IMR-90 (cell line): ENCODE measurements around the gene TTLL12. TPM values are rescaled to one million over a fixed set of nuclear protein-coding genes. Genes with fewer than 3 reads are reported as not detected.

Source experiments
- ATAC-seq: fragments of 200-7000 bp; cut with Tn5 transposase; 2 replicates; pipeline ENCODE4 v1.9.1; 2020; ENCODE audit warnings: low read depth, mild to moderate bottlenecking, moderate library complexity
- BruUV-seq: library from RNA; stranded (reverse); fragments of 400-500 nt; replicated peaks from 2 replicates; lab custom pipeline; 2021; lab: Mats Ljungman, UMichigan
- CTCF ChIA-PET: fragments of 300-600 bp; formaldehyde crosslinking; extraction: SDS; loops from one replicate; lab custom pipeline; 2021; ENCODE audit warnings: antibody characterized with exemption; lab: Yijun Ruan, JAX
- POLR2A ChIA-PET: fragments of 300-600 bp; sonication (Branson Sonifier 250); formaldehyde crosslinking; loops from one replicate; lab custom pipeline; 2022; ENCODE audit warnings: antibody characterized with exemption; ENCODE audit not compliant: unreplicated experiment; lab: Charles Lee
- DNase-seq: peaks from one replicate; pipeline ENCODE4 v3.0.0; 2013
- H2AFZ ChIP-seq: replicated peaks from 2 replicates; pipeline ENCODE3; 2013; ENCODE audit warnings: low read length, mild to moderate bottlenecking; ENCODE audit not compliant: poor library complexity
- H2AK5ac ChIP-seq: 2 replicates; pipeline ENCODE4 v1.6.1; 2013; ENCODE audit warnings: low read depth, low read length, inconsistent platforms
- H2AK9ac ChIP-seq: replicated peaks from 2 replicates; pipeline ENCODE3; 2013; ENCODE audit warnings: mild to moderate bottlenecking, low read depth, low read length, moderate library complexity; ENCODE audit not compliant: poor library complexity
- H2BK120ac ChIP-seq: 2 replicates; pipeline ENCODE4 v1.6.1; 2013; ENCODE audit warnings: low read depth, low read length, inconsistent platforms
- H2BK15ac ChIP-seq: 3 replicates; pipeline ENCODE4 v1.6.1; 2013; ENCODE audit warnings: low read depth, low read length, inconsistent platforms
- H2BK20ac ChIP-seq: 2 replicates; pipeline ENCODE4 v1.6.1; 2013; ENCODE audit warnings: low read depth, mild to moderate bottlenecking, inconsistent platforms, low read length, moderate library complexity
- H2BK5ac ChIP-seq: 2 replicates; pipeline ENCODE4 v1.6.1; 2013; ENCODE audit warnings: mild to moderate bottlenecking, low read depth, low read length, inconsistent platforms; ENCODE audit not compliant: poor library complexity, severe bottlenecking
- H3K14ac ChIP-seq: replicated peaks from 2 replicates; pipeline ENCODE4 v1.6.1; 2013; ENCODE audit warnings: low read depth, low read length, inconsistent platforms
- H3K18ac ChIP-seq: 2 replicates; pipeline ENCODE4 v1.6.1; 2013; ENCODE audit warnings: low read depth, low read length, control low read depth
- H3K23ac ChIP-seq: 2 replicates; pipeline ENCODE4 v1.6.1; 2013; ENCODE audit warnings: low read depth, low read length, inconsistent platforms
- H3K27ac ChIP-seq: 2 replicates; pipeline ENCODE4 v1.5.1; 2013; ENCODE audit warnings: mild to moderate bottlenecking, control low read depth, low read length; ENCODE audit not compliant: insufficient read depth
- H3K27me3 ChIP-seq: 2 replicates; pipeline ENCODE4 v1.6.1; 2013; ENCODE audit warnings: low read length; ENCODE audit not compliant: control insufficient read depth, insufficient read depth
- H3K36me3 ChIP-seq: 2 replicates; pipeline ENCODE4 v1.6.1; 2013; ENCODE audit warnings: low read length, mixed read lengths; ENCODE audit not compliant: control insufficient read depth, insufficient read depth
- H3K4ac ChIP-seq: 2 replicates; pipeline ENCODE4 v1.6.1; 2013; ENCODE audit warnings: low read depth, low read length, inconsistent platforms
- H3K4me1 ChIP-seq: 2 replicates; pipeline ENCODE4 v1.6.1; 2013; ENCODE audit warnings: low read length, mixed read lengths; ENCODE audit not compliant: control insufficient read depth, insufficient read depth
- H3K4me2 ChIP-seq: 2 replicates; pipeline ENCODE4 v1.6.1; 2013; ENCODE audit warnings: low read depth, mild to moderate bottlenecking, control low read depth, low read length, moderate library complexity
- H3K4me3 ChIP-seq: 2 replicates; pipeline ENCODE4 v1.5.1; 2013; ENCODE audit warnings: low read depth, mild to moderate bottlenecking, control low read depth, low read length, moderate library complexity; ENCODE audit not compliant: insufficient read depth
- H3K56ac ChIP-seq: 2 replicates; pipeline ENCODE4 v1.6.1; 2013; ENCODE audit warnings: low read length, inconsistent platforms; ENCODE audit not compliant: insufficient read depth; ENCODE audit errors: extremely low read depth
- H3K79me1 ChIP-seq, 2 experiments: 2 replicates each; pipeline ENCODE4 v1.6.1; 2013; ENCODE audit warnings: low read length in 2 of 2, inconsistent platforms in 1 of 2, low read depth in 1 of 2
- H3K9ac ChIP-seq: 2 replicates; pipeline ENCODE4 v1.6.1; 2013; ENCODE audit warnings: low read depth, low read length, control low read depth
- H3K9me1 ChIP-seq: 2 replicates; pipeline ENCODE4 v1.6.1; 2013; ENCODE audit warnings: low read length, inconsistent platforms; ENCODE audit not compliant: insufficient read depth
- H3K9me3 ChIP-seq: 2 replicates; pipeline ENCODE4 v1.6.1; 2013; ENCODE audit warnings: low read length; ENCODE audit not compliant: control insufficient read depth, insufficient read depth
- H4K20me1 ChIP-seq: 2 replicates; pipeline ENCODE4 v1.6.1; 2013; ENCODE audit warnings: low read length, inconsistent platforms; ENCODE audit not compliant: insufficient read depth
- H4K5ac ChIP-seq: 2 replicates; pipeline ENCODE4 v1.6.1; 2013; ENCODE audit warnings: mild to moderate bottlenecking, low read depth, low read length, control low read depth
- H4K8ac ChIP-seq, 2 experiments: 2 replicates each; pipeline ENCODE4 v1.6.1; 2013; ENCODE audit warnings: low read depth in 2 of 2, low read length in 2 of 2, control low read depth in 1 of 2, inconsistent platforms in 1 of 2
- H4K91ac ChIP-seq: 2 replicates; pipeline ENCODE4 v1.6.1; 2013; ENCODE audit warnings: low read depth, low read length, inconsistent platforms; ENCODE audit not compliant: insufficient read depth
- MAZ ChIP-seq: IDR thresholded peaks from 2 replicates; pipeline ENCODE4 v1.6.1; 2012; ENCODE audit warnings: low read depth, mild to moderate bottlenecking, low read length, improper control_type of control experiment, moderate library complexity, borderline replicate concordance
- MXI1 ChIP-seq: IDR thresholded peaks from 2 replicates; pipeline ENCODE4 v1.6.1; 2012; ENCODE audit warnings: low read depth, mild to moderate bottlenecking, low read length, moderate library complexity, borderline replicate concordance
- NFE2L2 ChIP-seq: fragments of 150-350 bp; IDR thresholded peaks from 2 replicates; pipeline ENCODE4 v1.6.1; 2016; ENCODE audit warnings: low read depth, mild to moderate bottlenecking, low read length
- POLR2A ChIP-seq: IDR thresholded peaks from 2 replicates; pipeline ENCODE4 v1.6.1; 2012; ENCODE audit warnings: mild to moderate bottlenecking, low read depth, low read length
- RCOR1 ChIP-seq: IDR thresholded peaks from 2 replicates; pipeline ENCODE4 v1.6.1; 2012; ENCODE audit warnings: mild to moderate bottlenecking, low read length, improper control_type of control experiment; ENCODE audit not compliant: insufficient replicate concordance
- SMC3 ChIP-seq: fragments of 150-350 bp; IDR thresholded peaks from 2 replicates; pipeline ENCODE4 v1.6.1; 2016; ENCODE audit warnings: low read depth, mild to moderate bottlenecking, antibody characterized with exemption, low read length, moderate library complexity
- WGBS, 2 experiments: methylation state at CpG; one replicate each; pipeline versions ENCODE4 v1.1.5 to v1.1.7; 2013; ENCODE audit warnings: missing lambda C conversion rate in 2 of 2; ENCODE audit not compliant: insufficient read length in 1 of 2; ENCODE audit errors: extremely low coverage in 2 of 2; 5-methylcytosine and 5-hydroxymethylcytosine counted together
- dilution Hi-C: fragments of 300-500 bp; cut with HindIII; formaldehyde crosslinking; loops from one replicate; pipeline ENCODE4 v1.14.3; 2018; ENCODE audit warnings: low sequenced_read_pairs; ENCODE audit not compliant: unreplicated experiment
- in situ Hi-C: fragments of 300-500 bp; cut with MboI; formaldehyde crosslinking; loops from 3 replicates; pipeline ENCODE4 v1.14.3; 2019; ENCODE audit warnings: low sequenced_read_pairs, inconsistent platforms, mixed read lengths
- intact Hi-C: fragments of 100-400 bp; cut with micrococcal nuclease; formaldehyde crosslinking; loops from 2 replicates; pipeline ENCODE4 v1.10.0; 2022
- polyA plus RNA-seq, 3 experiments: library from polyadenylated mRNA; depleted of rRNA; stranded (reverse); fragments of >200 nt; gene quantifications; 2 replicates each; pipeline ENCODE4 v1.2.3, GENCODE V29; 2012; ENCODE audit warnings: low replicate concordance in 1 of 3
- total RNA-seq: library from RNA; depleted of rRNA; stranded (reverse); fragments of >200 nt; gene quantifications from 2 replicates; pipeline ENCODE4 v1.2.3, GENCODE V29; 2012

The TTLL12 gene
- total and polyA plus RNA-seq, 2 of the 4 experiments (the other 2 are of a cell fraction), result 20.9 to 30.1 TPM

GRCh38 chr22:43163241-43163795 lies 23.6 kb downstream of the TTLL12 start:
- in situ Hi-C loops (no loop called here), dilution Hi-C loops (no loop called here), intact Hi-C loops (no loop called here)
- Histone ChIP-seq H3K9ac (no peak overlapping the region), H2BK5ac (no peak overlapping the region), H3K27me3 (no peaks in the 10 kb centered on the region), H3K4me3 (no peak overlapping the region), H3K9me1 (peaks cover 4% of the 10 kb centered on the region), H4K20me1 (peaks cover 22% of the 10 kb centered on the region), H4K91ac (no peak overlapping the region), H3K4ac (no peak overlapping the region), H4K5ac (no peak overlapping the region), H4K8ac (no peak overlapping the region), H2BK20ac (no peak overlapping the region), H3K79me1 (peaks cover 11 to 23% of the 10 kb centered on the region in 2 experiments; a peak in 3 of 4 replicates), H2AK5ac (no peak overlapping the region), H3K9me3 (no peaks in the 10 kb centered on the region), H3K18ac (no peak overlapping the region), H3K36me3 (peaks cover 33% of the 10 kb centered on the region), H3K56ac (no peak overlapping the region), H2BK15ac (no peak overlapping the region), H3K27ac (no peak overlapping the region), H3K4me1 (no peaks in the 10 kb centered on the region), H3K14ac (no peak overlapping the region), H2AFZ (no peak overlapping the region), H2AK9ac (no peak overlapping the region), H3K23ac (no peak overlapping the region), H2BK120ac (no peak overlapping the region), H3K4me2 (no peak overlapping the region)
- DNase-seq (no peak), ATAC-seq (no peak)
- POLR2A ChIA-PET, result no interaction called here
- no peak for TF ChIP-seq POLR2A
- TF ChIP-seq SMC3, result no peak
- no peak for TF ChIP-seq NFE2L2
- TF ChIP-seq RCOR1, result no peak
- no peak for TF ChIP-seq MXI1
- no peak for TF ChIP-seq MAZ
- BruUV-seq, result no TSS peak
- WGBS, 2 experiments, result 78% methylated on average over 9 of the region's 18 CpGs; no CpG with 5 or more reads in 1 of the 2 experiments
- CTCF ChIA-PET, result no interaction called here
